GM19351 (cell line): ENCODE data around the gene LEP.

Experiments used
- ATAC-seq: cut with Tn5 transposase; IDR thresholded peaks from one replicate; pipeline ENCODE4 v1.9.1; 2021; ENCODE audit warnings: mild to moderate bottlenecking, moderate library complexity; ENCODE audit not compliant: unreplicated experiment

Gene LEP

DNA sequence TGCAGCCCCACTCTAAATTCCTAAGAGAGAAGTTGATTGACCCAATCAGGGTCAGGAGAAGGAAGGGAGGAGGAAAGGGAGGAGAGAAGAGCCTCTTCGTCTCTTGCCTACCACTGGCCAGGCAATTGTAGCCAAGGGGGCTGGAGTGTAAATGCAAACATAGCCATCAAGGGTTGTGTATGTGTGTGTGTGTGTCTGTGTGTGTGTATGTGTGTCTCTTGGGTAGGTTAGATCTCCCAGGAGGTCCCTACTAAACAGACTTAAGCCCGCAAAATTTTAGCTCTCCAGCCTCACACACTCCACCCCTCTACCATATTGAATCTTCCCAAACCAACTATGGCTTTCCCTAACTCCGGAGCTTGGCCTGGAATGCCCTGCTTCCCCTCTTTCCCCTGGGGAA is 3.8 kb downstream of the LEP start:
- no peak for ATAC-seq

- no peak for ATAC-seq
Observed at GRCh38 chr7:128247108-128247507, 6.0 kb downstream of the LEP start.

DNA sequence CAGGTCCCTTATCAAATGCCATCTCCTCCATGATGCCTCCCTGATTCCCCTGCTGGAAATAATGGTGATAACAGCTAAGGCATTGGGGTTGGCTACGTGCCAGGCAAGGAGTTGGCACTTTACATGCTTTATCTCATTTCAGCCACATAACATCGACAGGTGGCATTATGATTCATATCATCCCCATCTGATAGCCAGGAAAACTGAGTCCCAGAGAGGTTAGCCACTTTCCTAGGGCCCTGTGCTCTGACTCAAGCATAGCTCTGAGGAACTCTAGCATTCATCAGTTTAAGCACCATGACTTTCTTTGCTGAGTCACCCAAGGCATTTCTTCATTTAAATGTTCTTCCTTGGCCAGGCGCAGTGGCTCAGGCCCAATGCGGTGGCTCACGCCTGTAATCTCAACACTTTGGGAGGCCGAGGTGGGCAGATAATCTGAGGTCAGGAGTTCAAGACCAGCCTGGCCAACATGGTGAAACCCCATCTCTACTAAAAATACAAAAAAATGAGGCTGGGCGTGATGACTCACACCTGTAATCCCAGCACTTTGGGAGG is 6.6 kb downstream of the LEP start:
- no peak for ATAC-seq

DNA sequence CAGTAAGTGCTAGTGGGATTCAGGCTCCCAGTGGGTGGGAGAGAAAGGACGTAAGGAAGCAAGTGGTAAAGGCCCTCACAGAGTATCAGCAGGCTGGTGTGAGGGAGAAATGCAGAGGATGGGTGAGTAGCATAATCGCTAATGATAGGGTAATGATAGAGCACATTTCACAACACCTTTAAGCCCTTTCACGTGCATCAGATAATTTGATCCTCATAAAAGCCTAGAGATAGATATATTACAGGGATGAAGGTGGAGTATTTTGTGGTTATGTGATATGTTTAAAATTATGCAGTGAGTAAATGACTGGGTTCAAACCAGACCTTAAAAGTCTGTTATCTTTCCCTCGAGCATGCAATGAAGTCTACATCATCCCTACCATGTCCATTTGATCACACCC is 10.3 kb downstream of the LEP start:
- no peak for ATAC-seq

- ATAC-seq: no peak
Observed at GRCh38 chr7:128253701-128254100, 12.6 kb downstream of the LEP start.

GRCh38 chr7:128254470-128254869 is 13.4 kb downstream of the LEP start:
- ATAC-seq: no peak

DNA sequence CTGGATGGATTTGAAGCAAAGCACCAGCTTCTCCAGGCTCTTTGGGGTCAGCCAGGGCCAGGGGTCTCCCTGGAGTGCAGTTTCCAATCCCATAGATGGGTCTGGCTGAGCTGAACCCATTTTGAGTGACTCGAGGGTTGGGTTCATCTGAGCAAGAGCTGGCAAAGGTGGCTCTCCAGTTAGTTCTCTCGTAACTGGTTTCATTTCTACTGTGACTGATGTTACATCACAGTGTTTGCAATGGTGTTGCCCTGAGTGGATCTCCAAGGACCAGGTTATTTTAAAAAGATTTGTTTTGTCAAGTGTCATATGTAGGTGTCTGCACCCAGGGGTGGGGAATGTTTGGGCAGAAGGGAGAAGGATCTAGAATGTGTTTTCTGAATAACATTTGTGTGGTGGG is 14.2 kb downstream of the LEP start:
- ATAC-seq: no peak

- no peak for ATAC-seq
Observed at GRCh38 chr7:128257458-128257857, 16.4 kb downstream of the LEP start.

- no peak for ATAC-seq
Observed at GRCh38 chr7:128259131-128260061, 18.3 kb downstream of the LEP start.

- ATAC-seq: no peak
Observed at GRCh38 chr7:128260069-128260795, 19.2 kb downstream of the LEP start.

- ATAC-seq: no peak
Observed at GRCh38 chr7:128262273-128263028, 21.4 kb downstream of the LEP start.

DNA sequence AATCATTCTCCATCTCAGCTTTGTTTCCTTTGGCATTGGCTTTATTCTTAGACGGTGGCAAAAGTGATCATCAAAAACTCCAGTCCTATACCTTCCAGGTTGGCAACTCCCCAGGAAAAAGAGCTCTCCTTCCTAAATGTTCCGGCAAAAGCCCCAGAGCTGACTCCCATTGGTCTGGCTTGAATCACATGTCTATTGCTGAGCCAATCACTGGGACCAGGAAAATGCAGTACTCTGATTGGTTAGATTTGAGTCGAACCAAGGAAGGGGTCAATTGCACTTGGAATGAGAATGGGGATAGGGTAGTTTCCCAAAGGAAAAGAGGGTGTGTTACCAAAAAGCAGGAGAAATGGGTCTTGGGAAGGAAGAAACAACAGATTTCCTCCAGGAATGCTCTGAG is 22.3 kb downstream of the LEP start:
- ATAC-seq: no peak

- ATAC-seq: no peak
Observed at GRCh38 chr7:128264477-128264876, 23.4 kb downstream of the LEP start.

GRCh38 chr7:128265156-128265905 is 24.3 kb downstream of the LEP start:
- ATAC-seq: no peak

DNA sequence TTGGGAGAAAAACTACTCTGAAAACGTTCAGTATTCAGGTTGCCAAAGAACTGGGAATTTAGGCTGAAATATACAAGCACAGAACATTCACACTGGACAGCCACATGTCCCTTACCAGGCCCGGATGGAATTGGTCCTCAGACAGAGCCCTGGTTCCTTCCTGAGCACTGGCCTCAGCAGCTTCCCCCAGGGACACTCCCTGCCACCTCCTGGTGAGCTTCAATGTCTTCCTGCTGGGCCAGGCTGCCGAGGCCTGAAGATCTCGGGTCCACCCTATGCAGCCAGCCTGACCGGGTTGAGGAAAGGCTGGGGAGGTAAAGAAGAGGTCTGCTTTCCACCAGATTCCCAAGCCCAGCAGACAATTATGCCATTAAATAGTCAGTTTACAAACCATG is 24.8 kb downstream of the LEP start:
- ATAC-seq: no peak

DNA sequence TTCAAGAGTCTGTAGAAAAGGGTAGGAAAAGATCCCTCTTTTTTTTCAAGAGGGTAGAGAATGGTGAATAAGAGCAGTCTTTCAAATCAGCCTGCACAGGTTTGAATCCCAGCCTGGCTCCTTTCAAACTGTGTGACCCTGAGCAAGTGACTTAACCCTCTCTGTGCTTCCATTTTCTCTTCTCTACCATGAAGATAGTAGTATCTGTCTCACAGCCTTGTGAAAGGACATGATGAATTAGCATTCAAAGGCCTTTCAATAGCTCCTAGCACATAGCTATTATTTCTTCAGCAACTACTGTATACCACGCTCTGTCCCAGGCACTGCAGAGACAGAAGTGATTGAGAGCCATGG is 25.4 kb downstream of the LEP start:
- no peak for ATAC-seq

- no peak for ATAC-seq
Observed at GRCh38 chr7:128266883-128267594, 26.0 kb downstream of the LEP start.

DNA sequence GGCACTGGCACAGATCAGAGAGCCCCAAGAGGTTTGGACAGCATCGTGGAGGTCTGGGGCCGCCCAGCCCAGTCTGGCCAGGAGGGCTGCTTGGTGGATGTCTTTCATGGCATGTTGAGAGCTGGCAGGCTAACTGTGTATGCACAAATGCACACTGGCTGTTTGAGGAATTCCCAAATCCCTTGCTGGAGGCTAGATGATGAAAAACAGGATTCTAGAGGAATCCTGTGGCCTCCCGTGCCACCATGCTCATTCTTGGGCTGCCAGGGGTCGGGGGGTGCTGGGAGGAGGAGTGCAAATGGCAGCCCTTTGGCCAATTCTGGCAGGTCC is 26.5 kb downstream of the LEP start:
- ATAC-seq: no peak

DNA sequence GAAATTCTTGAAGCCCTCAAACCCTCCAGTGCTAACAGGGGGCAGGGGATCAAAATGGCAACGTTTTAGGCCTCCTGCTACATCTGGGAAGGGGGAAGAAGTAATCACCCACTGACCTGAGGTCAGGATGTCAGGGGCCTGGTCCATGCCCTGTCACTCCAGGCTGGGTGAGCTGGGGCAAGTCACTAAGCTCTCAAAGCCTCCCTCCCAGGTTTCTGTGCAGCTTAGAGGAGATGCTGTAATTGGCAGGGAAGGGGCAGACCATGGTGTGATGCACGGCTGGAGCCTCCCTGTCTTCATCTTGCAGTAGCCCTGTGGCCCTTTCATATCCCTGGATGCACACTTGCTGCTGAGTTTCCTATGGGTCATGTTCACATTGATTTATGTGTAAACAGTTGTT is 27.2 kb downstream of the LEP start:
- no peak for ATAC-seq

- ATAC-seq: no peak
Observed at GRCh38 chr7:128270826-128271272, 29.8 kb downstream of the LEP start.
